Measurements from ENCODE around the gene BSN.

Gene BSN

DNA sequence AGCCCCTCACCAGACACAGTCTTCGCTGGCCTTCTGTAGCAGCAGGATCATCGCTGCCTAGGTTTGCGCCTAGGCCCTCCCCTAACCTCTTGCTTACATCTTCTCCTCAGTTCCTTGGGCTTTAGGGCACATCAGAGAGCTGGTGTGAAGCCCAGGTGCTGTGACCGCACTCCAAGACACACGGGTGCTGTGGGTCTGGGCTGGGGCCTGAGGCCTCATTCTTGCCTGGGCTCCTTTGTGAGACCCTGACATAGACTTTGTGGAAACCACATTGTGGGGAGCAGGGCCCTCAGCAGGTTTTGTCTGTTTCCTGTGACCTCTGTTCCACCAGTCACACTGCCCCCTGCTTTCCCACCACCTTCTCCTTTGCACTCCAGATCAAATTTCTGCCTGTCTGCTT lies 157.2 kb downstream of the BSN start:
- no peak for FAIRE-seq
- no peak for DNase-seq (ENCODE audit: insufficient read length, low spot score)
- TF ChIP-seq POLR2AphosphoS5 (IDR thresholded peaks at IDR 0.05; ENCODE audit: low read depth, low read length) (no peak), TAF1 (IDR thresholded peaks at IDR 0.05; ENCODE audit: low read depth, low read length) (no peak), PAX5 (IDR thresholded peaks at IDR 0.05; ENCODE audit: insufficient read depth, low read length, severe bottlenecking) (no peak), POLR2A (IDR thresholded peaks at IDR 0.05; ENCODE audit: low read depth, low read length) (no peak), POU2F2 (IDR thresholded peaks at IDR 0.05; ENCODE audit: low read depth, low read length) (no peak), SPI1 (IDR thresholded peaks at IDR 0.05; ENCODE audit: low read depth, low read length) (no peak)

DNA sequence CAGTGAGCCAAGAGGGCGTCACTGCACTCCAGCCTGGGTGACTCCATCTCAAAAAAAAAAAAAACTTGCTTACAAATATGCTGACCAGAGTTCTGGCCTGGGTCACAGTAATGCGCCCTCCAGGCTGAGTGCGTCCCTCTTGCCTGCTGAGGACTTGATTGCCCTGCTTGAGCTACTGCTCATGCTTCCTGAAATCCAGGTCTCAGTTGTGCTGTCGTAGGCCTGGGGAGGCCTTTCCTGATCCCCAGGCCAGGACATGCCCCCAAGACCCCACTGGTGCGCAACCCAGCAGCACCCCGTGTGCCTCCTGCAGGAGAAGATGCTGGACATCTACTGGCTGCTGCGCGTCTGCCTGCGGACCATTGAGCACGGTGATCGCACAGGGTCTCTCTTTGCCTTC lies 157.9 kb downstream of the BSN start:
- FAIRE-seq (no peak), DNase-seq (ENCODE audit: insufficient read length, low spot score) (no peak)
- TF ChIP-seq TAF1 (IDR thresholded peaks at IDR 0.05; ENCODE audit: low read depth, low read length) (no peak), POLR2AphosphoS5 (IDR thresholded peaks at IDR 0.05; ENCODE audit: low read depth, low read length) (no peak), POLR2A (IDR thresholded peaks at IDR 0.05; ENCODE audit: low read depth, low read length) (no peak), POU2F2 (IDR thresholded peaks at IDR 0.05; ENCODE audit: low read depth, low read length) (no peak), PAX5 (IDR thresholded peaks at IDR 0.05; ENCODE audit: insufficient read depth, low read length, severe bottlenecking) (no peak), SPI1 (IDR thresholded peaks at IDR 0.05; ENCODE audit: low read depth, low read length) (no peak)

DNA sequence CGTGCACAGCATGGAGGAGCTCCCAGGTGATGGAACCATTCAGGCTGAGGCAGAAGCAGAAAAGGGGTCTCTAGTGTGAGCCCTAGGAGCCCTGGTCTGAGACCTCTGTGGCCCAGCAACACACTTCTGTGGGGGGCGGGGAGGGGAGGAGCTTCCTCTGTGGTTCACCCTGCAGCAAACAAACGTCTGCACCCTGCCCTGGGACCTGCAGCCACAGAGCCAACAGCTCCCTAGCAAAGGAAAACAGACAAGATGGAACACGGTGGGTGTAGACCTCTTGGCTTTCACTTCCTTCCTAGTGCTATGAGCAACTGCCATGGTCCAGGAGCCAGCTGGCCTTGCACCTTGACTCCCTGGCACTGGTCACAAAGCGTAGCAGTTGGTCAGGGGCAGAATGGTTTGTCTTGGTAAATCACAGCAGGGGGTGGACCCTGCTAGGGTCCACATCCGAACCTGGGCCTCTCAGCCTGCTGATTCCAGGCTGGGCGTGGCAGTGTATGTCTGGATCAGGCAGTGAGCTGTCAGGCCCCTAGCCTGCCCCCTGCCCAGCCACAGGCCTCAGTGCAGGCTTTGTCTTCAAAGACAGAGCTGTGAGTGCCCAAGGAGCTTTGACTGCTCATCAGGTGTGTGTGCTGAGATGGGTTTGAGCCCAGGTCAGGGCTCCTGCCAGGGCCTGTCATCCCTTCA lies 158.5 kb downstream of the BSN start:
- TF ChIP-seq SPI1 (IDR thresholded peaks at IDR 0.05; ENCODE audit: low read depth, low read length) (peak; percentile 58), TAF1 (IDR thresholded peaks at IDR 0.05; ENCODE audit: low read depth, low read length) (no peak)
- DNase-seq (ENCODE audit: insufficient read length, low spot score), result no peak
- peak; percentile 77 for FAIRE-seq

DNA sequence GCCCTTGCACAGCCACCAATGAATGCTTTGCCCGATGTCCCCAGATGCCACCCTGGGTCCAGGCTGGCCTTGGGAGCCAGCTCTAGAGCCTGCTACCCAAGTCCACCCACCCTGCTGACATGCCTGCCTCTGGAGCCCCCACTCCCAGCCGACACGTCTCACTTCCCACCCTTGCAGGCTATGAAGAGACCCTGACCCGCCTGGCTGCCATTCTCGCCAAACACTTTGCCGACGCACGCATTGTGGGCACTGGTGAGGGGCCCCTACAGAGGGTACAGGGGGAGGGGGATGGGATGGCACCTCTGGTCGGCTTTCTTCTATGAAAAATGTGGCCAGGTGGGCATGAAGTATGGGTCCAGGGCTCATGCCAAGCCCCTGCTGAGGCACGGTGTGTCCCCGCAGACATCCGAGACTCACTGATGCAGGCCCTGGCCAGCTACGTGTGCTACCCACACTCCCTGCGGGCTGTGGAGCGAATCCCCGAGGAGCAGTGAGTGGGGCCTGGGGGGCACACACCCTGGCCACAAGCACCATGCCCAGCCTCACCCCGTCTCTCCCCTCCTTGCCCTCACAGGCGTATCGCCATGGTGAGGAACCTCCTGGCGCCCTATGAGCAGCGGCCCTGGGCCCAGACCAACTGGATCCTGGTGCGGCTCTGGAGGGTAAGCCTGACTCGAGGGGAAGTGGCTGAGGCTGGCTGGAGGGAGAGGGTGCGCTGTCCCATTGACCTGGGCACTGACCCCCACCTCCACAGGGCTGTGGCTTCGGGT lies 159.2 kb downstream of the BSN start:
- TF ChIP-seq POLR2AphosphoS5 (IDR thresholded peaks at IDR 0.05; ENCODE audit: low read depth, low read length) (no peak), POU2F2 (IDR thresholded peaks at IDR 0.05; ENCODE audit: low read depth, low read length) (no peak), PAX5 (IDR thresholded peaks at IDR 0.05; ENCODE audit: insufficient read depth, low read length, severe bottlenecking) (no peak), SPI1 (IDR thresholded peaks at IDR 0.05; ENCODE audit: low read depth, low read length) (no peak), POLR2A (IDR thresholded peaks at IDR 0.05; ENCODE audit: low read depth, low read length) (no peak), TAF1 (IDR thresholded peaks at IDR 0.05; ENCODE audit: low read depth, low read length) (no peak)
- no peak for FAIRE-seq
- DNase-seq (ENCODE audit: insufficient read length, low spot score), result no peak

DNA sequence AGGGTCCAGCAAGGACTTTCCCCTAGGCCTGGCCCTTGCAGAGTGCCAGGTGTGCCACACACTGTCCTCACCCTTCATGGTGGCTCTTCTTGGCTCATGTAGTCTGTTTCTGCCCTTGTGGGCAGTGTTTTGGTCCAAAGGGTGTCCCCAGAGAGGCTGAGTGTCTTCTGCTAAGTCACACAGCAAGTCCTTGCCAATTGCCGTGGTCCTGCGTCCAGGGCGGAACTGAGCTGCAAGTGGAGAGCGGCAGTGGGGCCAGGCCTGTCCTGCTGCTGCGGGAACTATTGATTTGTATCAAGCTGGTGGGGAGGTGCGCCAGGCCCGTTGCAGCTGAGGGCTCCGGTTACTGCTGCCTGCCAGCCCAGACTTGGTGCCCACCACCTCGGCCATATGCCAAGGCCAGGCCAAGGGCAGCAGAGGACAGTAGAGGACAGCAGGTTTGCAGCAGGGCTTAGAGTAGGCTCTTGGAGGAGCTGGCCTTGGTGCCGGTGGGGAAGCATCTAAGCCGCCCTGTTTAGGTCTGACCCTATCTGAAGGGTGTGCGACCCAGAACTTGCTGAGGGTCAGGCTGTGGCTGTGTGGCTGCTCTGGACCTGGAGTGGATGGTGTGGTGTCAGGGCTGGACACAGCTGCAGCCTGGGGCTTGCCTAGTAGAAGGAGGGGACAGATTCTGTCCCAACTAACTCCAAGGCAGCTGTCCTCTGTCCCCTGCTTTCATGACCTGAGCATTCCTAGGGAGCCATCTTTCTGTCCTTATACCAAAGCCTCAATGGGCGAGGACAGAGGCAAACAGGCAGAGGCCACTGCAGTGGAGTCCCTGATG lies 160.7 kb downstream of the BSN start:
- FAIRE-seq (no peak), DNase-seq (ENCODE audit: insufficient read length, low spot score) (no peak)
- TF ChIP-seq TAF1 (IDR thresholded peaks at IDR 0.05; ENCODE audit: low read depth, low read length) (no peak), POU2F2 (IDR thresholded peaks at IDR 0.05; ENCODE audit: low read depth, low read length) (no peak), PAX5 (IDR thresholded peaks at IDR 0.05; ENCODE audit: insufficient read depth, low read length, severe bottlenecking) (no peak), SPI1 (IDR thresholded peaks at IDR 0.05; ENCODE audit: low read depth, low read length) (no peak), POLR2AphosphoS5 (IDR thresholded peaks at IDR 0.05; ENCODE audit: low read depth, low read length) (no peak), POLR2A (IDR thresholded peaks at IDR 0.05; ENCODE audit: low read depth, low read length) (no peak)

DNA sequence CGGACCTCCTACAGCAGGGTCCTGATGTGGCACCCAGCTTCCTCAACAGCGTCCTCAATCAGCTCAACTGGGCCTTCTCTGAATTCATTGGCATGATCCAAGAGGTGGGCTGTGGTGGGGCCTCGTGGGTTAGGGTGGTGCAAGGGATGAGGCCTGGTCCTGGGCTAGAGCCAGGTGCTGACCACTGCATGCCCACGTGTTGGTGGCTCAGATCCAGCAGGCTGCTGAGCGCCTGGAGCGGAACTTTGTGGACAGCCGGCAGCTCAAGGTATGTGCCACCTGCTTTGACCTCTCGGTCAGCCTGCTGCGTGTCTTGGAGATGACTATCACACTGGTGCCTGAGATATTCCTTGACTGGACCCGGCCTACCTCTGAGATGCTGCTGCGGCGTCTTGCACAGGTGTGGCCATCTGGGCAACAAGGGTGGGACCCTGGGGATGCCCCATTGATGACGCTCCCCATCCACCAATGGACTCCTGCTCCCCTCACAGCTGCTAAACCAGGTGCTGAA lies 161.4 kb downstream of the BSN start:
- TF ChIP-seq TAF1 (IDR thresholded peaks at IDR 0.05; ENCODE audit: low read depth, low read length) (no peak), PAX5 (IDR thresholded peaks at IDR 0.05; ENCODE audit: insufficient read depth, low read length, severe bottlenecking) (no peak), POLR2AphosphoS5 (IDR thresholded peaks at IDR 0.05; ENCODE audit: low read depth, low read length) (no peak; the same call in 1 of the 2 replicates), POU2F2 (IDR thresholded peaks at IDR 0.05; ENCODE audit: low read depth, low read length) (no peak), SPI1 (IDR thresholded peaks at IDR 0.05; ENCODE audit: low read depth, low read length) (no peak), POLR2A (IDR thresholded peaks at IDR 0.05; ENCODE audit: low read depth, low read length) (no peak)
- DNase-seq (ENCODE audit: insufficient read length, low spot score), result no peak
- no peak for FAIRE-seq

DNA sequence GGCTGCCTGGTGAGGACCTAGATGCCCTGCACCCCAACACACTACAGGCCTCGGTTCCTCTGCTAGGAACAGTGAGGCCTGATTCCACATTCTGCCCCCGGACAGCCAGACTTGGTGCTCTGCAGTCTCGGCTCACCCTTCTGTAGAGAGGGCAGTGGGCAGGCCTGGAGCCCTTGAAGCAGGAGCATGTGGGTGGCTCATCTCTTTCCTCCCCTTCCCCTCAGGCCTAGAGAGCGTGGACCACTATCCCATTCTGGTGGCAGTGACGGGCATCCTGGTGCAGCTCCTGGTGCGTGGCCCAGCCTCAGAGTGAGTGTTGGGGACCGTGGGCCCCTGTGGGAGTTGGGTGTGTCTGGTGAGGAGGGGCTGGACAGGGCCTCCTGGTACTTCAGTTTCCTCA lies 161.9 kb downstream of the BSN start:
- no peak for DNase-seq (ENCODE audit: insufficient read length, low spot score)
- no peak for FAIRE-seq
- no peak for TF ChIP-seq POLR2A (IDR thresholded peaks at IDR 0.05; ENCODE audit: low read depth, low read length)
- no peak; the same call in 1 of the 2 replicates for TF ChIP-seq POLR2AphosphoS5 (IDR thresholded peaks at IDR 0.05; ENCODE audit: low read depth, low read length)

GRCh38 chr3:49716691-49717210 lies 162.5 kb downstream of the BSN start:
- no peak for FAIRE-seq
- no peak for TF ChIP-seq SPI1 (IDR thresholded peaks at IDR 0.05; ENCODE audit: low read depth, low read length)
- TF ChIP-seq POU2F2 (IDR thresholded peaks at IDR 0.05; ENCODE audit: low read depth, low read length), result no peak
- TF ChIP-seq POLR2AphosphoS5 (IDR thresholded peaks at IDR 0.05; ENCODE audit: low read depth, low read length), result no peak
- no peak for TF ChIP-seq TAF1 (IDR thresholded peaks at IDR 0.05; ENCODE audit: low read depth, low read length)
- no peak for TF ChIP-seq PAX5 (IDR thresholded peaks at IDR 0.05; ENCODE audit: insufficient read depth, low read length, severe bottlenecking)
- no peak for TF ChIP-seq POLR2A (IDR thresholded peaks at IDR 0.05; ENCODE audit: low read depth, low read length)
- DNase-seq (ENCODE audit: insufficient read length, low spot score), result no peak

All from GM12891 (cell line).